ENCODE results near the gene LRP8. TPM values are rescaled to one million over a fixed set of nuclear protein-coding genes. Genes with fewer than 3 reads are reported as not detected.

LRP8 gene
- total and polyA plus RNA-seq, 12 donors, result 0.37 to 4.7 (median 2.2) TPM

DNA sequence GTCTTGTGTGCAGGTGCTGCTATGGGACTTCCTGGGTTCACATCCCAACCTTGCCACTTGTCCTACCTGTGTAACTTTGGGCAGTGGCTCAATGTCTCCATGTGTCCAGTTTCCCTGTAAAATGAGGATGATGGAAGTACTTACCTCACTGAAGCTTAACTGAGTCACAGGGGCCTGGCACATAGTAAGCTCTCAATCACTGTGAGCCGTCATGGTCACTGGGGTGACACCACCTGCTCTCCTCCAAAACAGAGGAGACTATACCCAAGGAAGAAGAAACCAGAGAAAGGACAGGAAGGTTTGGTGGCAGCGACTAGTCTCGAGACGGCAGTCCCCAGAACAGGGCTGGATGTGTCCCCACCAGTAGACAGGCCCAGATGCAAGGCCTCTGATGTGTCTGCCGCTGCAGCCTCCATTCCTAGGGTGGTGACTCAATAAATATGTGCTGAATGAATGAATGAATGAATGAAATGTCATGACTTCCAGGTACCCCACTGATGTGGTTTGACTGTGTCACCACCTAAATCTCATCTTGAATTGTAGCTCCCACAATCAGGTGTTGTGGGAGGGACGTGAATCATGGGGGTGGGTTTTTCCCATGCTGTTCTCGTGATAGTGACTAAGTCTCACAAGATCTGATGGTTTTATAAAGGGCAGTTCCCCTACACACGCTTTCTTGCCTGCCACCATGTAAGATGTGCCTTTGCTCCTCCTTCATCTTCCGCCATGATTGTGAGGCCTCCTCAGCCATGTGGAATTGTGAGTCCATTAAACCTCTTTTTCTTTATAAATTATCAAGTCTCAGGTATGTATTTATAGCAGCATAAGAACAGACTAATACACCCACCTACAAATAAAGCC lies 13.0 kb upstream of the LRP8 start:
- TF ChIP-seq, protein P1, sequence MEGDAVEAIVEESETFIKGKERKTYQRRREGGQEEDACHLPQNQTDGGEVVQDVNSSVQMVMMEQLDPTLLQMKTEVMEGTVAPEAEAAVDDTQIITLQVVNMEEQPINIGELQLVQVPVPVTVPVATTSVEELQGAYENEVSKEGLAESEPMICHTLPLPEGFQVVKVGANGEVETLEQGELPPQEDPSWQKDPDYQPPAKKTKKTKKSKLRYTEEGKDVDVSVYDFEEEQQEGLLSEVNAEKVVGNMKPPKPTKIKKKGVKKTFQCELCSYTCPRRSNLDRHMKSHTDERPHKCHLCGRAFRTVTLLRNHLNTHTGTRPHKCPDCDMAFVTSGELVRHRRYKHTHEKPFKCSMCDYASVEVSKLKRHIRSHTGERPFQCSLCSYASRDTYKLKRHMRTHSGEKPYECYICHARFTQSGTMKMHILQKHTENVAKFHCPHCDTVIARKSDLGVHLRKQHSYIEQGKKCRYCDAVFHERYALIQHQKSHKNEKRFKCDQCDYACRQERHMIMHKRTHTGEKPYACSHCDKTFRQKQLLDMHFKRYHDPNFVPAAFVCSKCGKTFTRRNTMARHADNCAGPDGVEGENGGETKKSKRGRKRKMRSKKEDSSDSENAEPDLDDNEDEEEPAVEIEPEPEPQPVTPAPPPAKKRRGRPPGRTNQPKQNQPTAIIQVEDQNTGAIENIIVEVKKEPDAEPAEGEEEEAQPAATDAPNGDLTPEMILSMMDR (IDR thresholded peaks at IDR 0.05), result no peak
- 89 to 90% methylated on average over 9 of the region's 9 CpGs for WGBS, 2 donors
- DNase-seq, result no peak
- intact Hi-C loops (cut with DNase I), result no loop called here
- H3K36me3 ChIP-seq, result no peaks in the 10 kb centered on the region
- no peak overlapping the region for H3K4me3 ChIP-seq
- ATAC-seq, result no peak
- no peak overlapping the region for H3K27ac ChIP-seq
- H3K9me3 ChIP-seq, result no peaks in the 10 kb centered on the region
- H3K27me3 ChIP-seq, result peaks cover 0 to 28% (median 17%) of the 10 kb centered on the region in 7 donors
- no peaks in the 10 kb centered on the region for H3K4me1 ChIP-seq

DNA sequence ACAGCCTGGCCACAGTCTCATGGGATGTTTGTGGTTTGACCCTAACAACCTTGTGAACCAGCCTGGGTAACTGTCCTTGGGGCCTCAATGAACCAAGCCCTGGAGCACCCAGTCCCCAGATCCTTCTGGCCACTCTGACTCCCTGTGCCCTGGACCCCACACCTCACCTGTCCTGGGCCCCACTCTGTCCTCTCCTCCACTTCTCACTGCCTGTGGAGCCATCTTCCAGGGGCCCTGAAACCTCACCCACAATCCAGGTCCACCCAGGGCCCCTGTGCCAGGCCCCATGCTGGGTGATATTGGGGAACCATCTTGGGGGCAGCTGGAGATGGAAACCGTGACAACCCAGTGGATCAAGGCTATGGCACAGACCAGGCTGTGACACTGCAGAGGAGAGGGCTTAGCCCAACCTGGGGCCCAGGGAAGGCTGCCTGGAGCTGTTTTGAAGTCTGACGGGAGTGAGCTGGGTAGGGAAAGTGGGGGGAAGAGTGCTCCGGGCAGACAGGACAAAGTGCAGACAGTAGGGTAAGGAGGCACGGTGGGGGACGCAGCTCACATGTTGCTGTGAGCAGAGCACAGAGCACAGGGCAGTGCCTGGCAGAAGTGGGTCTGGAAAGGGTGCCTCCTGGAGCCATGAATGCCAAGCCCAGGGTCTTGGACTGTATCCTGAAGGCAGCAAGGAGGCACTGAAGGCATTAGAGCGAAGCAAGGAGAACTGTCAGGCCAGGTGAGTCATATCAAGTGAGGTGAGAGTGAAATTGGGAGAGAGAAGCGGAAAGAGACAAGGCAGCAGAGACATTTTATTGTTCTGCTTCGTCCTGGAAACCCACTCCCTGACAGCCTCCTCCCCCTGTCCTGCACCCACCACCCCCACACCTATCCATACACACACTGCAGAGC lies 12.1 kb upstream of the LRP8 start:
- ATAC-seq, result no peak
- TF ChIP-seq, protein P1 (IDR thresholded peaks at IDR 0.05), result no peak
- intact Hi-C loops (cut with DNase I), result no loop called here

DNA sequence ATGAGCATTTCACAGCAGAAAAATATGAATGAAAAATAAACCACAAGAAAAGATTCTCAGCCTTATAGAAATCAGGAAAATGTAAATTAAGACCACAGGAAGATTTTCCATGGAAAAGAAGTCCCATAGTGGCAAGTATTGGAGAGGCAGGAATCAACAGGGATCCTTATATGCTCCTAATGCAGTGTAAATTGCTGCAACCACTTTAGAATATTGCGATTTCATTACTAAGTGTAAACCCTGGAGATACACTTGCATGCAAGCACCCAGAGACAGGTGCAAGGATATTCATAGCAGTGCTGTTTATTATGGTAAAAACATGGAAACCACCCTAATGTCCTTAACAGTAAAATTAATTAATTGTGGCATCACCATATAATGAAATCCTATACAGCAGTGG lies 10.6 kb upstream of the LRP8 start:
- no peaks in the 10 kb centered on the region for H3K4me1 ChIP-seq
- intact Hi-C loops (cut with DNase I), result no loop called here
- no peak overlapping the region for H3K27ac ChIP-seq
- TF ChIP-seq, protein P1 (IDR thresholded peaks at IDR 0.05), result no peak
- no peak overlapping the region for H3K4me3 ChIP-seq
- H3K27me3 ChIP-seq, result peaks cover 0 to 28% (median 17%) of the 10 kb centered on the region in 7 donors
- no peaks in the 10 kb centered on the region for H3K9me3 ChIP-seq
- no peaks in the 10 kb centered on the region for H3K36me3 ChIP-seq
- DNase-seq (no peak), ATAC-seq (no peak)
- WGBS, 2 donors, result 81 to 84% methylated on average over 1 of the region's 1 CpG

More for the DNA sequence above, 12.1 kb upstream of the LRP8 start:
- H3K27me3 ChIP-seq, result peaks cover 0 to 28% (median 17%) of the 10 kb centered on the region in 7 donors
- no peaks in the 10 kb centered on the region for H3K4me1 ChIP-seq
- 69 to 72% methylated on average over 8 of the region's 8 CpGs for WGBS, 2 donors
- no peak overlapping the region for H3K27ac ChIP-seq
- DNase-seq, result no peak
- no peaks in the 10 kb centered on the region for H3K9me3 ChIP-seq
- H3K4me3 ChIP-seq, result no peak overlapping the region
- H3K36me3 ChIP-seq, result no peaks in the 10 kb centered on the region

DNA sequence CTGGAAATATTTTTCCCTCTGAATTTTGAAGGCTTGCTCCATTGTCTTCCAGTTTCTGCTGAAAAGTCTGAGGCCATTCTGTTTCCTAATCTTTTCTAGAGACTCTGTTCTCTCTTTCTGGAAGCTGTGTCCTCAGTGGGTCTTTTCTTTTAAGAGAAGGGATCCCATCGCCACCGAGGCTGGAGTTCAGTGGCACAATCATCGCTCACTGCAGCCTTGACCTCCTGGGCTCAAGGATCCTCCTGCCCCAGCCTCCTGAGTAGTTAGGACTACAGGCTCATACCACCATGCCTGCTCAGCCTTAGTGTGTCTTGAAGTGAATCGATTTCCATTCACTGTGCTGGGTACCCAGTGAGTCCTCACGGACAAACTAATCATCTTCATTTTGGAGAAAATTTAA lies 9.6 kb upstream of the LRP8 start:
- H3K9me3 ChIP-seq, result no peaks in the 10 kb centered on the region
- H3K4me1 ChIP-seq, result no peaks in the 10 kb centered on the region
- no peak overlapping the region for H3K27ac ChIP-seq
- TF ChIP-seq, protein P1 (IDR thresholded peaks at IDR 0.05), result no peak
- no peak overlapping the region for H3K4me3 ChIP-seq
- peaks cover 0 to 28% (median 17%) of the 10 kb centered on the region in 7 donors for H3K27me3 ChIP-seq
- WGBS, 2 donors, result 91 to 94% methylated on average over 5 of the region's 5 CpGs
- H3K36me3 ChIP-seq, result no peaks in the 10 kb centered on the region
- ATAC-seq (no peak), DNase-seq (no peak)
- intact Hi-C loops (cut with DNase I), result no loop called here

Measured in heart right ventricle (tissue), 16 donors.